Islet precursor cell (in vitro differentiated cells): ENCODE results near the gene SMPD2.

Experiments
- DNase-seq: peaks from one replicate; pipeline ENCODE4 v3.0.0-alpha.2; 2018

SMPD2 gene

GRCh38 chr6:109488001-109488400, 47.5 kb downstream of the SMPD2 start:
- no peak for DNase-seq

DNA sequence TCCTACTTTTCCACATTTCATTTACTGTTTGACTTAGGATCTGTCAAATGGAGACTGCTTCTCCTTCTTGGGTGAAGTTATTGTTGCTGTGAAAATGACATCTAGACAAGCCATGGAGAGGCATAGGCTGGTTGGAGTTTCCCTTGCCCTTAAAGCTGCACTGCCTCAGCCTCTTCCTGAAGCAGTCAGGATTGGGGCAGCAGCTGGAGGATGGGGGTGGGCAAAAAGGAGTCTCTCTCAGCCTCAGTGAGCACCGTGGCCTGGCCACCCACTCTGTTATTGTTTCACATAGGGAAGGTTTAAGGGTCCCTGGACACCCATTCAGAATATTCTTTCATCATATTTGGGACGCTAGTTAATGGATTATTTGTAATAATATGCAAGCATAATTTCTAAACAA, 50.2 kb downstream of the SMPD2 start:
- DNase-seq = peak; percentile 14

DNA sequence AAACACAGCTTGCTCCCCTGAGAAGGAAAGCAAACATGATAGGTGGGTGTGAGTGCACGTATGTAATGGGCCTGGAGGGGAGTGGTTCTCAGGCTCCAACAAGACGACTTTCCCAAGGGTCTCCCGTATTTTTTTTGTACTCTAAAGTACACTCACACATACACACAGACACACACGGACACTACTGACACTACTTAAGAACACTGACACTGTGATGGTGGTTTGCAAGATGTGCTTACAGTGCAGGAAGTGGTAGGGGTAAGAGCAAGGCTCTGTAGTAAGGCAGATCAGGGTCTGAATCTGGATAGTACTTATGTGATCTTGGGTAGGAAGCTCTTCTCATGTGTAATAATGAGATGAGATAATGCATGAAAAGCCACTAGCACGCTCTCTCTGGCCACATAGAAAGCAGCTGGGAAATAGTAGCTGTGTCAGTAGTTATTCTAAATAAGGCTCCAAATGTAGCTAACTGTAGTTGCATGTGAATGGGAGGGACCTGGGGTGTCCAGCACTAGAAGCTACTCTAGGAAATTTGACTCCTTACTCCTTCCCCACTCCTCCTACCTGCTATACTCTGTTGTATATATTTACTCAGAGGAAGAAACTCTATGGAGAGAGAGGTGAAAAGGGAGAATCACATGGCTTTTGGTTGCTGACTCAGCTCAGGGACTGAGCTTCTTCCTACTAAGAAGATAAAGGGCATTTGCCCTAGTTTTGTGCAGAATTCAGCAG, 50.8 kb downstream of the SMPD2 start:
- peak; percentile 13 for DNase-seq
